ENCODE data around the gene CEND1. TPM values are rescaled to one million over a fixed set of nuclear protein-coding genes. Genes with fewer than 3 reads are reported as not detected.

CEND1 gene
- total and polyA plus RNA-seq, 2 donors (not counting 1 experiment from before 2014, with no cell fraction given): 0.25 to 1.3 TPM

DNA sequence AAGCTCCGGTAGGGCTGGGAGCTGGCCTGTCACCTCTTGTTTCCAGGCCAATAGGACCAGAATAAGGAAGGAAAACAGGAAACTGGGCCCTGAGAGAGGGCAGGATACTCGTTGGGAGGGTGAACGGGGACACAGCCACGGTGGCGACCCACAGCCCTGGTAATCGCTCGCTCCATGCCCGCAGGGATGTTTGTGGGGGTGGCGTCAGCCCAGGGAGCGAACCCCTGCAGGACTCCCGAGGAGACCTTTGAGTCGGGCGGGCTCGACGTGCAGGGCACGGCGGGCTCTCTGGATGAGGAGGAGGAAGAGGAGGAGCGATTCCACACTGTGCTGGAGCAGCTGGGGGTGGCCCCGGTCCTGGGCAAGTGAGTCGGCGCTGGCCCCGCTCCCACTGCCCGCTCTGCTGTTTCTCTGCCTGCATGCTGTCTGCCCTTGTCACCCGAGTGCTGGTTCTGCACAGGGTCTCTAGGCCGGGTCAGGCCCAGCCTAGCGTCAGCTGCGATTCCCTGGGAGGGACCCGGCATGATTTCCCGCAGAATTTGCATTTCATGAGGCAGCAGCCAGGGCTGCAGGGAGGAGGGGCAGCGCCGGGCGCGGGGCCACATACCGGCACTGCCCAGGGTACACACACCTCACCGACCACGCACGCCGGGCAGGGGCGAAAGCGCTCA lies 39.4 kb upstream of the CEND1 start:
- TF ChIP-seq CTCF (conservative IDR thresholded peaks at IDR 0.05 in 1 of 2, IDR thresholded peaks at IDR 0.05 in 1 of 2; ENCODE audit: low read depth in 1 of 2, low read length in 2 of 2) (no peak), EZH2 (IDR thresholded peaks at IDR 0.05; ENCODE audit: low read length, missing control alignments) (no peak)
- no peak for DNase-seq (ENCODE audit: low read depth in 2 of 2)
- H3K79me2 ChIP-seq (ENCODE audit: control insufficient read depth, insufficient read depth, low read length): peaks cover 9% of the 10 kb centered on the region
- H3K4me2 ChIP-seq (ENCODE audit: extremely low read depth, insufficient read depth, low read length): peak overlapping the region; percentile 88
- H3K9me3 ChIP-seq (ENCODE audit: control insufficient read depth, insufficient read depth, low read depth, low read length): no peaks in the 10 kb centered on the region
- H2AFZ ChIP-seq (ENCODE audit: low read length): peak overlapping the region; percentile 17
- H3K9ac ChIP-seq (ENCODE audit: insufficient read depth, low read length): no peak overlapping the region
- no peak overlapping the region for H3K27ac ChIP-seq (ENCODE audit: insufficient read depth, low read length)
- H4K20me1 ChIP-seq (ENCODE audit: control insufficient read depth, extremely low read depth, insufficient read depth, low read length): no peaks in the 10 kb centered on the region
- H3K27me3 ChIP-seq (ENCODE audit: control insufficient read depth, insufficient read depth, low read length): no peaks in the 10 kb centered on the region
- peaks cover 4% of the 10 kb centered on the region for H3K36me3 ChIP-seq (ENCODE audit: control insufficient read depth, insufficient read depth, low read length)
- H3K4me1 ChIP-seq (ENCODE audit: control insufficient read depth, extremely low read depth, insufficient read depth, low read length): peaks cover 30% of the 10 kb centered on the region
- H3K4me3 ChIP-seq (replicated peaks in 1 of 4; ENCODE audit: control extremely low read depth in 1 of 4, insufficient read depth in 1 of 4, low read depth in 3 of 4, low read length in 4 of 4): peak overlapping the region in 3 of 4 experiments; percentile 7 to 38 (median 14)

GRCh38 chr11:828506-829175 lies 38.8 kb upstream of the CEND1 start:
- Histone ChIP-seq H3K4me1 (ENCODE audit: control insufficient read depth, extremely low read depth, insufficient read depth, low read length) (peaks cover 27% of the 10 kb centered on the region), H3K4me3 (replicated peaks in 1 of 4; ENCODE audit: control extremely low read depth in 1 of 4, insufficient read depth in 1 of 4, low read depth in 3 of 4, low read length in 4 of 4) (no peak overlapping the region), H3K9ac (ENCODE audit: insufficient read depth, low read length) (no peak overlapping the region), H4K20me1 (ENCODE audit: control insufficient read depth, extremely low read depth, insufficient read depth, low read length) (no peaks in the 10 kb centered on the region), H3K9me3 (ENCODE audit: control insufficient read depth, insufficient read depth, low read depth, low read length) (no peaks in the 10 kb centered on the region), H3K4me2 (ENCODE audit: extremely low read depth, insufficient read depth, low read length) (peak overlapping the region; percentile 15), H2AFZ (ENCODE audit: low read length) (no peak overlapping the region), H3K27me3 (ENCODE audit: control insufficient read depth, insufficient read depth, low read length) (no peaks in the 10 kb centered on the region), H3K79me2 (ENCODE audit: control insufficient read depth, insufficient read depth, low read length) (peaks cover 5% of the 10 kb centered on the region), H3K27ac (ENCODE audit: insufficient read depth, low read length) (no peak overlapping the region), H3K36me3 (ENCODE audit: control insufficient read depth, insufficient read depth, low read length) (peaks cover 8% of the 10 kb centered on the region)
- no peak for DNase-seq (ENCODE audit: low read depth in 2 of 2)
- TF ChIP-seq EZH2 (IDR thresholded peaks at IDR 0.05; ENCODE audit: low read length, missing control alignments): peak; percentile 30
- TF ChIP-seq CTCF (conservative IDR thresholded peaks at IDR 0.05 in 1 of 2, IDR thresholded peaks at IDR 0.05 in 1 of 2; ENCODE audit: low read depth in 1 of 2, low read length in 2 of 2): no peak

GRCh38 chr11:827897-828192 lies 38.0 kb upstream of the CEND1 start, which contains the start of gene CRACR2B:
CRACR2B (plus strand) TSS chr11:827919; CDS start chr11:828608, 689 bp downstream.
- H4K20me1 ChIP-seq (ENCODE audit: control insufficient read depth, extremely low read depth, insufficient read depth, low read length): no peaks in the 10 kb centered on the region
- H2AFZ ChIP-seq (ENCODE audit: low read length): no peak within 1 kb of the TSS
- H3K27ac ChIP-seq (ENCODE audit: insufficient read depth, low read length): no peak within 1 kb of the TSS
- H3K79me2 ChIP-seq (ENCODE audit: control insufficient read depth, insufficient read depth, low read length): no peaks in the 10 kb centered on the region
- H3K4me3 ChIP-seq (replicated peaks in 1 of 4; ENCODE audit: control extremely low read depth in 1 of 4, insufficient read depth in 1 of 4, low read depth in 3 of 4, low read length in 4 of 4): peak within 1 kb of the TSS in 2 of 4 experiments; percentile 19 to 45
- peak within 1 kb of the TSS; percentile 68 for H3K4me2 ChIP-seq (ENCODE audit: extremely low read depth, insufficient read depth, low read length)
- H3K4me1 ChIP-seq (ENCODE audit: control insufficient read depth, extremely low read depth, insufficient read depth, low read length): peaks cover 27% of the 10 kb centered on the region
- no peaks in the 10 kb centered on the region for H3K9me3 ChIP-seq (ENCODE audit: control insufficient read depth, insufficient read depth, low read depth, low read length)
- TF ChIP-seq CTCF (conservative IDR thresholded peaks at IDR 0.05 in 1 of 2, IDR thresholded peaks at IDR 0.05 in 1 of 2; ENCODE audit: low read depth in 1 of 2, low read length in 2 of 2) (no peak), EZH2 (IDR thresholded peaks at IDR 0.05; ENCODE audit: low read length, missing control alignments) (no peak)
- no peak for DNase-seq (ENCODE audit: low read depth in 2 of 2)
- H3K9ac ChIP-seq (ENCODE audit: insufficient read depth, low read length): peak within 1 kb of the TSS; percentile 16
- no peaks in the 10 kb centered on the region for H3K27me3 ChIP-seq (ENCODE audit: control insufficient read depth, insufficient read depth, low read length)
- peaks cover 8% of the 10 kb centered on the region for H3K36me3 ChIP-seq (ENCODE audit: control insufficient read depth, insufficient read depth, low read length)
